ENCODE results near the gene GCK.
"Not testable (repeated sequence)": the region's sequence is repeated elsewhere in the genome, so short reads cannot be mapped to it uniquely, and the experiment has no call there.

GCK gene

GRCh38 chr7:44200699-44201461, 11.6 kb upstream of the GCK start, which contains the start of gene YKT6:
TSS of gene YKT6 (plus strand) at chr7:44200978. CDS start at chr7:44201136, 158 bp downstream.
- no peaks in the 10 kb centered on the region for H3K9me3 ChIP-seq (ENCODE audit: control insufficient read depth, insufficient read depth, low read length)
- no peaks in the 10 kb centered on the region for H3K4me1 ChIP-seq (ENCODE audit: insufficient read depth, low read length)
- peaks cover 17% of the 10 kb centered on the region for H3K36me3 ChIP-seq (ENCODE audit: insufficient read depth, low read length)
- peak within 1 kb of the TSS; percentile 97 for H3K9ac ChIP-seq (ENCODE audit: low read depth, low read length)

GRCh38 chr7:44200163-44200562, 10.9 kb upstream of the GCK start:
- H3K4me1 ChIP-seq (ENCODE audit: insufficient read depth, low read length); H3K36me3 ChIP-seq (ENCODE audit: insufficient read depth, low read length); H3K9me3 ChIP-seq (ENCODE audit: control insufficient read depth, insufficient read depth, low read length); H3K9ac ChIP-seq (ENCODE audit: low read depth, low read length): not testable (repeated sequence)

GRCh38 chr7:44197474-44197873, 8.2 kb upstream of the GCK start:
- Histone ChIP-seq H3K9ac (ENCODE audit: low read depth, low read length) (no peak overlapping the region), H3K36me3 (ENCODE audit: insufficient read depth, low read length) (no peaks in the 10 kb centered on the region), H3K9me3 (ENCODE audit: control insufficient read depth, insufficient read depth, low read length) (no peaks in the 10 kb centered on the region), H3K4me1 (ENCODE audit: insufficient read depth, low read length) (no peaks in the 10 kb centered on the region)

GRCh38 chr7:44196450-44196872, 7.2 kb upstream of the GCK start:
- Histone ChIP-seq H3K4me1 (ENCODE audit: insufficient read depth, low read length) (no peaks in the 10 kb centered on the region), H3K36me3 (ENCODE audit: insufficient read depth, low read length) (no peaks in the 10 kb centered on the region), H3K9me3 (ENCODE audit: control insufficient read depth, insufficient read depth, low read length) (no peaks in the 10 kb centered on the region), H3K9ac (ENCODE audit: low read depth, low read length) (no peak overlapping the region)

GRCh38 chr7:44195889-44196288, 6.7 kb upstream of the GCK start:
- no peaks in the 10 kb centered on the region for H3K36me3 ChIP-seq (ENCODE audit: insufficient read depth, low read length)
- H3K9me3 ChIP-seq (ENCODE audit: control insufficient read depth, insufficient read depth, low read length), result no peaks in the 10 kb centered on the region
- no peaks in the 10 kb centered on the region for H3K4me1 ChIP-seq (ENCODE audit: insufficient read depth, low read length)
- H3K9ac ChIP-seq (ENCODE audit: low read depth, low read length), result no peak overlapping the region

GRCh38 chr7:44194562-44195145, 5.4 kb upstream of the GCK start:
- H3K4me1 ChIP-seq (ENCODE audit: insufficient read depth, low read length), result no peaks in the 10 kb centered on the region
- no peaks in the 10 kb centered on the region for H3K36me3 ChIP-seq (ENCODE audit: insufficient read depth, low read length)
- H3K9me3 ChIP-seq (ENCODE audit: control insufficient read depth, insufficient read depth, low read length), result no peaks in the 10 kb centered on the region
- H3K9ac ChIP-seq (ENCODE audit: low read depth, low read length), result no peak overlapping the region

GRCh38 chr7:44194069-44194468, 4.8 kb upstream of the GCK start:
- Histone ChIP-seq H3K9ac (ENCODE audit: low read depth, low read length) (no peak overlapping the region), H3K4me1 (ENCODE audit: insufficient read depth, low read length) (no peaks in the 10 kb centered on the region), H3K36me3 (ENCODE audit: insufficient read depth, low read length) (no peaks in the 10 kb centered on the region), H3K9me3 (ENCODE audit: control insufficient read depth, insufficient read depth, low read length) (no peaks in the 10 kb centered on the region)

GRCh38 chr7:44193011-44193802, 4.0 kb upstream of the GCK start:
- H3K9me3 ChIP-seq (ENCODE audit: control insufficient read depth, insufficient read depth, low read length), result no peaks in the 10 kb centered on the region
- H3K9ac ChIP-seq (ENCODE audit: low read depth, low read length), result no peak overlapping the region
- H3K4me1 ChIP-seq (ENCODE audit: insufficient read depth, low read length), result no peaks in the 10 kb centered on the region
- H3K36me3 ChIP-seq (ENCODE audit: insufficient read depth, low read length), result no peaks in the 10 kb centered on the region

GRCh38 chr7:44191171-44191570, 1.9 kb upstream of the GCK start:
- no peaks in the 10 kb centered on the region for H3K4me1 ChIP-seq (ENCODE audit: insufficient read depth, low read length)
- H3K9ac ChIP-seq (ENCODE audit: low read depth, low read length), result no peak overlapping the region
- no peaks in the 10 kb centered on the region for H3K9me3 ChIP-seq (ENCODE audit: control insufficient read depth, insufficient read depth, low read length)
- H3K36me3 ChIP-seq (ENCODE audit: insufficient read depth, low read length), result no peaks in the 10 kb centered on the region

GRCh38 chr7:44189993-44190872, 994 bp upstream of the GCK start:
- H3K9ac ChIP-seq (ENCODE audit: low read depth, low read length), result no peak overlapping the region
- no peaks in the 10 kb centered on the region for H3K9me3 ChIP-seq (ENCODE audit: control insufficient read depth, insufficient read depth, low read length)
- no peaks in the 10 kb centered on the region for H3K36me3 ChIP-seq (ENCODE audit: insufficient read depth, low read length)
- H3K4me1 ChIP-seq (ENCODE audit: insufficient read depth, low read length), result peaks cover 1% of the 10 kb centered on the region; the same call in 1 of the 2 replicates

GRCh38 chr7:44188480-44189225, 586 bp downstream of the GCK start:
- Histone ChIP-seq H3K4me1 (ENCODE audit: insufficient read depth, low read length) (peaks cover 15% of the 10 kb centered on the region; the same call in 1 of the 2 replicates), H3K9me3 (ENCODE audit: control insufficient read depth, insufficient read depth, low read length) (no peaks in the 10 kb centered on the region), H3K9ac (ENCODE audit: low read depth, low read length) (no peak overlapping the region), H3K36me3 (ENCODE audit: insufficient read depth, low read length) (no peaks in the 10 kb centered on the region)

- H3K9ac ChIP-seq (ENCODE audit: low read depth, low read length), result no peak overlapping the region
- no peaks in the 10 kb centered on the region; the same call in 1 of the 2 replicates for H3K9me3 ChIP-seq (ENCODE audit: control insufficient read depth, insufficient read depth, low read length)
- H3K36me3 ChIP-seq (ENCODE audit: insufficient read depth, low read length), result no peaks in the 10 kb centered on the region
- peaks cover 15% of the 10 kb centered on the region; the same call in 1 of the 2 replicates for H3K4me1 ChIP-seq (ENCODE audit: insufficient read depth, low read length)
Measured at GRCh38 chr7:44187636-44188416, 1.4 kb downstream of the GCK start.

- no peaks in the 10 kb centered on the region; the same call in 1 of the 2 replicates for H3K9me3 ChIP-seq (ENCODE audit: control insufficient read depth, insufficient read depth, low read length)
- H3K36me3 ChIP-seq (ENCODE audit: insufficient read depth, low read length), result no peaks in the 10 kb centered on the region
- no peak overlapping the region for H3K9ac ChIP-seq (ENCODE audit: low read depth, low read length)
- peaks cover 15% of the 10 kb centered on the region; the same call in 1 of the 2 replicates for H3K4me1 ChIP-seq (ENCODE audit: insufficient read depth, low read length)
Measured at GRCh38 chr7:44186736-44187135, 2.5 kb downstream of the GCK start.
